Bone marrow (tissue), 2 donors: ENCODE results near the gene TEX26.

Experiments used
- DNase-seq, 2 donors: peaks; one replicate each; lab custom pipeline; 2025; lab: John Stamatoyannopoulos, UW

Gene TEX26

GRCh38 chr13:30976025-30976424 is 43.6 kb downstream of the TEX26 start:
- no peak for DNase-seq

- peak in 1 of 2 donors; percentile 2 for DNase-seq
Observed at GRCh38 chr13:30978981-30979956, 46.8 kb downstream of the TEX26 start.

- no peak for DNase-seq
Observed at GRCh38 chr13:30982506-30982905, 50.0 kb downstream of the TEX26 start.

GRCh38 chr13:30982906-30983305 is 50.5 kb downstream of the TEX26 start:
- no peak for DNase-seq

GRCh38 chr13:30983431-30983830 is 51.0 kb downstream of the TEX26 start:
- DNase-seq = no peak

- DNase-seq = no peak
Observed at GRCh38 chr13:30984620-30985019, 52.2 kb downstream of the TEX26 start.

GRCh38 chr13:30985637-30986205 is 53.3 kb downstream of the TEX26 start:
- DNase-seq = no peak

GRCh38 chr13:30991184-30991583 is 58.7 kb downstream of the TEX26 start:
- no peak for DNase-seq

- no peak for DNase-seq
Observed at GRCh38 chr13:30991922-30992321, 59.5 kb downstream of the TEX26 start.

GRCh38 chr13:30995331-30995730 is 62.9 kb downstream of the TEX26 start:
- DNase-seq = no peak

GRCh38 chr13:30997697-30998096 is 65.2 kb downstream of the TEX26 start:
- no peak for DNase-seq

- DNase-seq = no peak
Observed at GRCh38 chr13:30998136-30999088, 66.0 kb downstream of the TEX26 start.

GRCh38 chr13:31000889-31001288 is 68.4 kb downstream of the TEX26 start:
- DNase-seq = no peak

GRCh38 chr13:31001647-31002046 is 69.2 kb downstream of the TEX26 start:
- DNase-seq = no peak

- DNase-seq = no peak
Observed at GRCh38 chr13:31005066-31005465, 72.6 kb downstream of the TEX26 start.

- DNase-seq = no peak
Observed at GRCh38 chr13:31007417-31007816, 75.0 kb downstream of the TEX26 start.

GRCh38 chr13:31008400-31009115 is 76.1 kb downstream of the TEX26 start:
- no peak for DNase-seq

GRCh38 chr13:31009166-31009565 is 76.7 kb downstream of the TEX26 start:
- no peak for DNase-seq

GRCh38 chr13:31010296-31010695 is 77.8 kb downstream of the TEX26 start:
- DNase-seq = no peak

GRCh38 chr13:31011193-31011860 is 78.9 kb downstream of the TEX26 start:
- no peak for DNase-seq
